ENCODE results near the gene MCAM. TPM values are rescaled to one million over a fixed set of nuclear protein-coding genes. Genes with fewer than 3 reads are reported as not detected.

The MCAM gene
- total RNA-seq, 1 experiment from 2014 or later = 180 TPM

GRCh38 chr11:119266063-119266462, 50.9 kb downstream of the MCAM start:
- no peak for DNase-seq (ENCODE audit: low read depth)

- DNase-seq (ENCODE audit: low read depth) = no peak
Measured at GRCh38 chr11:119263352-119263940, 53.5 kb downstream of the MCAM start.

GRCh38 chr11:119262668-119263351, 54.1 kb downstream of the MCAM start:
- peak; percentile 32 for DNase-seq (ENCODE audit: low read depth)

GRCh38 chr11:119258983-119259382, 57.9 kb downstream of the MCAM start:
- no peak for DNase-seq (ENCODE audit: low read depth)

Other genes starting within 250 kb of the MCAM start
- gene VPS11, start 249.3 kb downstream of the MCAM start, total RNA-seq (2014; rRNA removed; shearing (Covaris generic)) = 10.3 and 13.2 TPM in 2 replicates
- 2.0 and 6.0 TPM in 2 replicates for gene HMBS, start 232.2 kb downstream of the MCAM start, total RNA-seq (2014; rRNA removed; shearing (Covaris generic))
- 32.0 and 38.3 TPM in 2 replicates for gene DPAGT1, start 215.3 kb downstream of the MCAM start, total RNA-seq (2014; rRNA removed; shearing (Covaris generic))
- gene C2CD2L, start 209.8 kb downstream of the MCAM start, total RNA-seq (2014; rRNA removed; shearing (Covaris generic)) = 1.7 and 10.6 TPM in 2 replicates
- gene HINFP, start 195.6 kb downstream of the MCAM start, total RNA-seq (2014; rRNA removed; shearing (Covaris generic)) = 14.4 and 28.8 TPM in 2 replicates
- gene ABCG4, start 168.1 kb downstream of the MCAM start, total RNA-seq (2014; rRNA removed; shearing (Covaris generic)) = not detected in 2 replicates
- gene NLRX1, start 148.4 kb downstream of the MCAM start, total RNA-seq (2014; rRNA removed; shearing (Covaris generic)) = 4.3 and 9.7 TPM in 2 replicates
- not detected in 2 replicates for gene NHERF4, start 131.7 kb downstream of the MCAM start, total RNA-seq (2014; rRNA removed; shearing (Covaris generic))
- gene CBL, start 110.8 kb downstream of the MCAM start, total RNA-seq (2014; rRNA removed; shearing (Covaris generic)) = 7.3 and 11.1 TPM in 2 replicates
- gene RNF26, start 17.4 kb upstream of the MCAM start, total RNA-seq (2014; rRNA removed; shearing (Covaris generic)) = 2.6 and 2.9 TPM in 2 replicates
- 0.51 and 1.9 TPM in 2 replicates for gene C1QTNF5, start 23.8 kb upstream of the MCAM start, total RNA-seq (2014; rRNA removed; shearing (Covaris generic))
- not detected in 2 replicates for gene MFRP, start 29.6 kb upstream of the MCAM start, total RNA-seq (2014; rRNA removed; shearing (Covaris generic))
- gene USP2, start 64.6 kb upstream of the MCAM start, total RNA-seq (2014; rRNA removed; shearing (Covaris generic)) = 0.27 and 0.51 TPM in 2 replicates
- 146 and 189 TPM in 2 replicates for gene THY1, start 106.0 kb upstream of the MCAM start, total RNA-seq (2014; rRNA removed; shearing (Covaris generic))